Activated CD4-positive, alpha-beta T cell treated with anti-CD3 and anti-CD28 coated beads for 36 hours (primary cell): Measurements from ENCODE around the gene ZBTB46. TPM values are rescaled to one million over a fixed set of nuclear protein-coding genes. Genes with fewer than 3 reads are reported as not detected.

Source experiments
- ATAC-seq: fragments of 200-7000 bp; cut with Tn5 transposase; one replicate; pipeline ENCODE4 v1.10.0; 2021; ENCODE audit warnings: mild to moderate bottlenecking, moderate library complexity
- CTCF ChIA-PET: fragments of 350-600 bp; sonication (Branson Sonifier 250); formaldehyde crosslinking; loops from one replicate; lab custom pipeline; 2021; ENCODE audit warnings: antibody characterized with exemption; lab: Charles Lee
- POLR2A ChIA-PET: fragments of 350-600 bp; sonication (Branson Sonifier 250); formaldehyde crosslinking; loops from one replicate; lab custom pipeline; 2021; ENCODE audit warnings: antibody characterized with exemption, inconsistent platforms; lab: Charles Lee
- DNase-seq: peaks from one replicate; pipeline ENCODE4 v3.0.0-alpha.2; 2020
- H3K27ac Mint-ChIP-seq: one replicate; pipeline ENCODE4 v1.8.0; 2021; ENCODE audit warnings: mixed read lengths
- H3K27me3 Mint-ChIP-seq: one replicate; pipeline ENCODE4 v1.8.0; 2021; ENCODE audit warnings: mixed read lengths
- H3K36me3 Mint-ChIP-seq: one replicate; pipeline ENCODE4 v1.8.0; 2021; ENCODE audit warnings: low read depth, mixed read lengths
- H3K4me1 Mint-ChIP-seq: one replicate; pipeline ENCODE4 v1.8.0; 2021; ENCODE audit warnings: mixed read lengths
- H3K4me3 Mint-ChIP-seq: one replicate; pipeline ENCODE4 v1.8.0; 2021; ENCODE audit warnings: mild to moderate bottlenecking, moderate library complexity, mixed read lengths
- H3K9me3 Mint-ChIP-seq: one replicate; pipeline ENCODE4 v1.8.0; 2021; ENCODE audit warnings: low read depth, mixed read lengths
- intact Hi-C, 2 experiments: fragments of 100-400 bp; cut with DNase I in 1 of 2; cut with micrococcal nuclease in 1 of 2; formaldehyde crosslinking; loops; one replicate each; pipeline versions ENCODE4 v1.14.2 to v1.15.1; 2022 to 2024; cut with DNase I, micrococcal nuclease
- total RNA-seq, 2 experiments: library from RNA; stranded (reverse); gene quantifications; one replicate each; pipeline ENCODE4 v1.2.3, GENCODE V29; 2021

Gene ZBTB46
- total RNA-seq, 2 experiments from 2014 or later = 0.88 to 1.3 TPM

- ChIA-PET POLR2A (no interaction called here), CTCF (interaction anchor here (0.6 kb wide), 1 partner anchor 82 kb away, joined by 3 read pairs; no protein-coding TSS in a partner anchor)
- no peak overlapping the region for H3K27ac Mint-ChIP-seq
Measured at GRCh38 chr20:63701051-63701328, 130.1 kb downstream of the ZBTB46 start.

DNA sequence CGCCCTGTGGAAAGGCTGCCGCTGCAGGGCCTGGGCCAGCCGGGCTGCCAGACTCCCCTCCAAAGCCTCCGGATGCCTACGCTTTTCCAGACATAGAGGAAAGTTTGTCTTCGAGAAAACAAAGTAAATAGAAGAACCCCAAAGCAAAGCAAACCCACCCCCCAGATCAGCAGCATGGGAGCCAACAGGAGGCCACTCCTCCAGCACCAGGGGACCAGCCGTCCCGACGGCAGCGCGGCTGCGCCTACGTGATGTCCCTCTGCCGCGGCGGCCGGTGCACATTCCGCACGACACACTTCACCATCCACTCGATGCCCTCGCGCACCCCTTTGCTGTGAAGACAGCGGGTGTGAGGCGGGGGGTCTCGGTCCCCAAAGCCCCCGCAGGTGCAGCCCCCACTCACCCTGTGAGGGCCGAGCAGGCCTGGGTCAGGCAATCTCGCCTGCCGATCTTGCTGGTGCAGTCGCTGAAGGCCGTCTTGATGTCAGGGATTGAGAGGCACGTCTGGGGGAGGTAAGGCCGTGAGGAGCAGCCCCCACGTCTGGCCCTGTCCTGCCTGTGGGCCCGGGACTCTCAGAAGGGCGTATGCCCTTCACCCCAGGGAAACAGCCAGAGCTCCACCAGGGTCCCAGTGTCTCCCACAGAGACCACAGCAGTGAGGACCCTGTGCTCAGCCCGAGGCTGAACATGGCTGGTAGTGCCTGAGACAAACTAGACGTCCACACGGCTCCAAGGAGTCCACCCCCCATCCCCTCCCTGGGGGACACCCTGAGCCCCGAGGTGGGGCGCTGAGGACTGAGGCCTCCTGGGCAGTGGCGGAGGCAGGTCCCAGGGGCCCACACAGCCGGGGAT is 130.6 kb downstream of the ZBTB46 start:
- Mint-ChIP-seq H3K4me1 (peaks cover 26% of the 10 kb centered on the region), H3K9me3 (no peaks in the 10 kb centered on the region), H3K36me3 (peaks cover 7% of the 10 kb centered on the region), H3K27ac (peak overlapping the region; percentile 42), H3K4me3 (no peak overlapping the region), H3K27me3 (no peaks in the 10 kb centered on the region)
- DNase-seq = peak; percentile 8
- no peak for ATAC-seq
- intact Hi-C loops = no loop called here
- POLR2A ChIA-PET = no interaction called here
- CTCF ChIA-PET = interaction anchor here (0.6 kb wide), 1 partner anchor 83 kb away, joined by 3 read pairs; no protein-coding TSS in a partner anchor

More at GRCh38 chr20:63701051-63701328, 130.1 kb downstream of the ZBTB46 start:
- no peak overlapping the region for H3K4me3 Mint-ChIP-seq
- H3K36me3 Mint-ChIP-seq = peaks cover 13% of the 10 kb centered on the region
- H3K27me3 Mint-ChIP-seq = no peaks in the 10 kb centered on the region
- DNase-seq (no peak), ATAC-seq (no peak)
- H3K9me3 Mint-ChIP-seq = no peaks in the 10 kb centered on the region
- intact Hi-C loops = no loop called here
- H3K4me1 Mint-ChIP-seq = peaks cover 29% of the 10 kb centered on the region

- ChIA-PET POLR2A (no interaction called here), CTCF (no interaction called here)
- H3K9me3 Mint-ChIP-seq = no peaks in the 10 kb centered on the region
- no peak for ATAC-seq
- peaks cover 3% of the 10 kb centered on the region for H3K36me3 Mint-ChIP-seq
- H3K4me1 Mint-ChIP-seq = peaks cover 26% of the 10 kb centered on the region
- H3K27ac Mint-ChIP-seq = peak overlapping the region; percentile 82
- intact Hi-C loops = loop anchor here (2.0 to 5.0 kb wide), 2 partner anchors 38 to 163 kb away; partner anchors contain the start of genes LIME1 (in 1 of the 2), PTK6 (in 1 of the 2) and SLC2A4RG (in 1 of the 2)
- H3K4me3 Mint-ChIP-seq = no peak overlapping the region
- no peaks in the 10 kb centered on the region for H3K27me3 Mint-ChIP-seq
- DNase-seq = peak; percentile 12
Measured at GRCh38 chr20:63699466-63700198, 131.4 kb downstream of the ZBTB46 start.

GRCh38 chr20:63698739-63699465 is 132.2 kb downstream of the ZBTB46 start:
- Mint-ChIP-seq H3K27me3 (no peaks in the 10 kb centered on the region), H3K27ac (peak overlapping the region; percentile 82), H3K36me3 (peaks cover under 1% of the 10 kb centered on the region), H3K4me3 (no peak overlapping the region), H3K9me3 (no peaks in the 10 kb centered on the region), H3K4me1 (peaks cover 26% of the 10 kb centered on the region)
- ATAC-seq (peak; percentile 78), DNase-seq (peak; percentile 85)
- POLR2A ChIA-PET = interaction anchor here (1.0 kb wide), 1 partner anchor 57 kb away, joined by 4 read pairs; no protein-coding TSS in a partner anchor
- intact Hi-C loops = loop anchor here (2.0 to 5.0 kb wide), 2 partner anchors 38 to 162 kb away; partner anchors contain the start of genes LIME1 (in 1 of the 2), PTK6 (in 1 of the 2) and SLC2A4RG (in 1 of the 2)
- CTCF ChIA-PET = interaction anchor here (0.7 to 1.6 kb wide), 4 partner anchors 9 to 57 kb away, joined by 3 to 5 read pairs (median 4); partner anchors contain the start of genes ARFRP1 and ZGPAT

DNA sequence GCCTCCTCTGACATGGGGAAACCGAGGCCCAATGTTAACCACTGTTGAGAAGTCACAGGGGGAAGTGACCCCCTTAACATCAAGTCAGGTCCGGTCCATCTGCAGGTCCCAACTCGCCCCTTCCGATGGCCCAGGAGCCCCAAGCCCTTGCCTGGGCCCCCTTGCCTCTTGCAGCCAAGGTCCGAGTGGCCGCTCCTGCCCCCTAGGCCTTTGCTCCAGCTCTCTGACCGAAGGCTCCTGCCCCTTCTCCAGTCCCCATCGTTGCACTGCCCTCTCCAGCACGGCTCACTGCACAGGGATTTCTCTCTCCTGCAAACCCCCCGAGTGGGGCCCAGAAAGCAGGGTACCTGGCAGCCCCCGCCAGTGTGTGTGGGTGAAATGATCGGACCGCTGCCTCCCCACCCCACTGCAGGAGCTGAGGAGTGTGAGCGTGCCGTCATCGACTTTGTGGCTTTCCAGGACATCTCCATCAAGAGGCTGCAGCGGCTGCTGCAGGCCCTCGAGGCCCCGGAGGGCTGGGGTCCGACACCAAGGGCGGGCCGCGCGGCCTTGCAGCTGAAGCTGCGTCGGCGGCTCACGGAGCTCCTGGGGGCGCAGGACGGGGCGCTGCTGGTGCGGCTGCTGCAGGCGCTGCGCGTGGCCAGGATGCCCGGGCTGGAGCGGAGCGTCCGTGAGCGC is 133.1 kb downstream of the ZBTB46 start:
- DNase-seq (peak; percentile 11), ATAC-seq (no peak)
- H3K27ac Mint-ChIP-seq = no peak overlapping the region
- H3K27me3 Mint-ChIP-seq = no peaks in the 10 kb centered on the region
- peaks cover 29% of the 10 kb centered on the region for H3K4me1 Mint-ChIP-seq
- H3K36me3 Mint-ChIP-seq = peaks cover 4% of the 10 kb centered on the region
- intact Hi-C loops = loop anchor here (2.0 to 5.0 kb wide), 2 partner anchors 39 to 161 kb away; partner anchors contain the start of genes LIME1 (in 1 of the 2), PTK6 (in 1 of the 2) and SLC2A4RG (in 1 of the 2)
- no peaks in the 10 kb centered on the region for H3K9me3 Mint-ChIP-seq
- H3K4me3 Mint-ChIP-seq = no peak overlapping the region
- CTCF ChIA-PET = interaction anchor here (0.7 to 1.6 kb wide), 6 partner anchors 9 to 220 kb away, joined by 3 to 5 read pairs (median 4); partner anchors contain the start of genes ARFRP1 and ZGPAT
- POLR2A ChIA-PET = interaction anchor here (0.7 to 1.0 kb wide), 2 partner anchors 56 to 411 kb away, joined by 3 to 4 read pairs; no protein-coding TSS in a partner anchor

GRCh38 chr20:63697357-63697867 is 133.7 kb downstream of the ZBTB46 start:
- intact Hi-C loops = loop anchor here in 1 of 2 experiments (5.0 kb wide), 1 partner anchor 40 kb away; the partner anchor contains the start of genes LIME1 and SLC2A4RG
- ATAC-seq (no peak), DNase-seq (peak; percentile 25)
- ChIA-PET CTCF (interaction anchor here (0.7 to 1.6 kb wide), 3 partner anchors 55 to 220 kb away, joined by 3 to 4 read pairs (median 4); no protein-coding TSS in a partner anchor), POLR2A (interaction anchor here (0.6 to 0.9 kb wide), 3 partner anchors 10 to 412 kb away, joined by 3 to 5 read pairs (median 3); no protein-coding TSS in a partner anchor)
- no peaks in the 10 kb centered on the region for H3K9me3 Mint-ChIP-seq
- peak overlapping the region; percentile 23 for H3K4me3 Mint-ChIP-seq
- no peaks in the 10 kb centered on the region for H3K27me3 Mint-ChIP-seq
- H3K36me3 Mint-ChIP-seq = peaks cover 6% of the 10 kb centered on the region
- no peak overlapping the region for H3K27ac Mint-ChIP-seq
- H3K4me1 Mint-ChIP-seq = peaks cover 29% of the 10 kb centered on the region

DNA sequence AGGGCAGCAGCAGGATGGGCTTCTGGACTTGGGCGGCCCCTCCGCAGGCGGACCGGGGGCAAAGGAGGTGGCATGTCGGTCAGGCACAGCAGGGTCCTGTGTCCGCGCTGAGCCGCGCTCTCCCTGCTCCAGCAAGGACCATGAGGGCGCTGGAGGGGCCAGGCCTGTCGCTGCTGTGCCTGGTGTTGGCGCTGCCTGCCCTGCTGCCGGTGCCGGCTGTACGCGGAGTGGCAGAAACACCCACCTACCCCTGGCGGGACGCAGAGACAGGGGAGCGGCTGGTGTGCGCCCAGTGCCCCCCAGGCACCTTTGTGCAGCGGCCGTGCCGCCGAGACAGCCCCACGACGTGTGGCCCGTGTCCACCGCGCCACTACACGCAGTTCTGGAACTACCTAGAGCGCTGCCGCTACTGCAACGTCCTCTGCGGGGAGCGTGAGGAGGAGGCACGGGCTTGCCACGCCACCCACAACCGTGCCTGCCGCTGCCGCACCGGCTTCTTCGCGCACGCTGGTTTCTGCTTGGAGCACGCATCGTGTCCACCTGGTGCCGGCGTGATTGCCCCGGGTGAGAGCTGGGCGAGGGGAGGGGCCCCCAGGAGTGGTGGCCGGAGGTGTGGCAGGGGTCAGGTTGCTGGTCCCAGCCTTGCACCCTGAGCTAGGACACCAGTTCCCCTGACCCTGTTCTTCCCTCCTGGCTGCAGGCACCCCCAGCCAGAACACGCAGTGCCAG is 134.3 kb downstream of the ZBTB46 start, which contains the start of gene TNFRSF6B:
TSS of gene TNFRSF6B (plus strand) at position 25 of the 729 bp plus-strand sequence. CDS start at position 141, 116 bp downstream.
- no peaks in the 10 kb centered on the region for H3K27me3 Mint-ChIP-seq
- H3K9me3 Mint-ChIP-seq = no peaks in the 10 kb centered on the region
- peak within 1 kb of the TSS; percentile 23 for H3K4me3 Mint-ChIP-seq
- DNase-seq (peak; percentile 49), ATAC-seq (peak; percentile 18)
- ChIA-PET POLR2A (interaction anchor here (0.6 to 0.9 kb wide), 3 partner anchors 10 to 765 kb away, joined by 3 to 5 read pairs (median 3); no protein-coding TSS in a partner anchor), CTCF (interaction anchor here (1.1 to 1.6 kb wide), 2 partner anchors 55 to 89 kb away, joined by 3 to 4 read pairs; no protein-coding TSS in a partner anchor)
- H3K27ac Mint-ChIP-seq = no peak within 1 kb of the TSS
- H3K4me1 Mint-ChIP-seq = peaks cover 29% of the 10 kb centered on the region
- peaks cover 8% of the 10 kb centered on the region for H3K36me3 Mint-ChIP-seq
- intact Hi-C loops = loop anchor here in 1 of 2 experiments (5.0 kb wide), 1 partner anchor 41 kb away; the partner anchor contains the start of genes LIME1 and SLC2A4RG

DNA sequence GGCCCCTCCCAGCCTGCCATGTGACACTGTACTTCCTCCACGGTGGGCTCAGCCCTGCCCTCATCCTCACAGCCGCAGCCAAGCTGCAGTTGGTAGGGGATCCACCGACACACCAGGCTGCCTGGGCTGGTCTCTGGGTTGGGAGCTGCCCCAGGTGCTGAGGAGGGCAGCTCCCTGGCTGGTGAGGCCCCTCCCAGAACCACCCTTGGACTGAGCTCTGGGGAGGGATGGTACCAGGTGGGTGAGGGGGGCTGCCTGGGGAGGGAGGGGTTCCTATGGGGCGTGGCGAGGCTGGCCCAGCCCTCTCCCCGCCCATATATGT is 134.8 kb downstream of the ZBTB46 start:
- Mint-ChIP-seq H3K27ac (no peak overlapping the region), H3K36me3 (peaks cover 12% of the 10 kb centered on the region), H3K4me3 (no peak overlapping the region), H3K27me3 (no peaks in the 10 kb centered on the region), H3K9me3 (no peaks in the 10 kb centered on the region), H3K4me1 (peaks cover 29% of the 10 kb centered on the region)
- ATAC-seq (peak; percentile 33), DNase-seq (peak; percentile 59)
- ChIA-PET POLR2A (interaction anchor here (0.7 kb wide), 1 partner anchor 764 kb away, joined by 3 read pairs; no protein-coding TSS in a partner anchor), CTCF (interaction anchor here (0.9 kb wide), 1 partner anchor 11 kb away, joined by 3 read pairs; the partner anchor contains the start of genes ARFRP1 and ZGPAT)
- intact Hi-C loops = loop anchor here in 1 of 2 experiments (5.0 kb wide), 1 partner anchor 41 kb away; the partner anchor contains the start of genes LIME1 and SLC2A4RG
